Smooth muscle cell (in vitro differentiated cells): ENCODE measurements around the gene MAGEB17. TPM values are rescaled to one million over a fixed set of nuclear protein-coding genes. Genes with fewer than 3 reads are reported as not detected.

Experiments used
- DNase-seq: peaks from one replicate; lab custom pipeline; 2025; ENCODE audit not compliant: unreplicated experiment; lab: John Stamatoyannopoulos, UW
- H2AFZ ChIP-seq: fragments of 200-600 bp; sonication (generic); 2 replicates; pipeline ENCODE4 v1.6.0; 2016; ENCODE audit warnings: antibody characterized with exemption, low read depth, mild to moderate bottlenecking
- H3F3A ChIP-seq: fragments of 200-600 bp; sonication (generic); 2 replicates; pipeline ENCODE4 v1.6.0; 2017; ENCODE audit warnings: antibody characterized with exemption, low read depth
- H3K27ac ChIP-seq: fragments of 200-600 bp; sonication (generic); 2 replicates; pipeline ENCODE4 v1.5.1; 2016; ENCODE audit warnings: low read depth, mild to moderate bottlenecking
- H3K27me3 ChIP-seq: fragments of 200-600 bp; sonication (generic); 2 replicates; pipeline ENCODE4 v1.6.1; 2016; ENCODE audit warnings: low read depth, mild to moderate bottlenecking
- H3K36me3 ChIP-seq: fragments of 200-600 bp; sonication (generic); 2 replicates; pipeline ENCODE4 v1.5.1; 2016; ENCODE audit warnings: low read depth
- H3K4me1 ChIP-seq: fragments of 200-600 bp; sonication (generic); 2 replicates; pipeline ENCODE4 v1.5.1; 2016; ENCODE audit warnings: low read depth
- H3K4me2 ChIP-seq: fragments of 200-600 bp; sonication (generic); 2 replicates; pipeline ENCODE4 v1.6.0; 2016; ENCODE audit warnings: mild to moderate bottlenecking
- H3K4me3 ChIP-seq: fragments of 200-600 bp; sonication (generic); 2 replicates; pipeline ENCODE4 v1.5.1; 2016; ENCODE audit warnings: mild to moderate bottlenecking
- H3K79me2 ChIP-seq: fragments of 200-600 bp; sonication (generic); 2 replicates; pipeline ENCODE4 v1.6.0; 2016; ENCODE audit warnings: low read depth, mild to moderate bottlenecking
- H3K9ac ChIP-seq: fragments of 200-600 bp; sonication (generic); 2 replicates; pipeline ENCODE4 v1.6.0; 2016; ENCODE audit warnings: low read depth
- H3K9me3 ChIP-seq: fragments of 200-600 bp; sonication (generic); replicated peaks from 2 replicates; pipeline ENCODE4 v1.5.1; 2016; ENCODE audit warnings: low read depth
- H4K20me1 ChIP-seq: fragments of 200-600 bp; sonication (generic); 2 replicates; pipeline ENCODE4 v1.6.0; 2016; ENCODE audit warnings: low read depth
- CTCF ChIP-seq: fragments of 200-600 bp; sonication (generic); IDR thresholded peaks from 2 replicates; pipeline ENCODE4 v1.5.1; 2017; ENCODE audit warnings: borderline replicate concordance, mild to moderate bottlenecking, antibody characterized with exemption; ENCODE audit not compliant: insufficient read depth, poor library complexity, severe bottlenecking
- WGBS: methylation state at CpG from one replicate; pipeline ENCODE4 v1.1.7; 2016; ENCODE audit warnings: low lambda C conversion rate; 5-methylcytosine and 5-hydroxymethylcytosine counted together
- polyA plus RNA-seq: library from polyadenylated mRNA; unstranded; fragments of >200 nt; fragmentation: Nextera tagmentation; extraction: Ambion mirVana; gene quantifications from 2 replicates; pipeline ENCODE4 v1.2.1, GENCODE V29; 2016
- total RNA-seq: library from RNA; depleted of rRNA; stranded (reverse); fragments of >200 nt; gene quantifications from 2 replicates; pipeline ENCODE4 v1.2.3, GENCODE V29; 2014

MAGEB17 gene
- total and polyA plus RNA-seq, 2 experiments from 2014 or later, result 0.32 TPM; not detected in 1

DNA sequence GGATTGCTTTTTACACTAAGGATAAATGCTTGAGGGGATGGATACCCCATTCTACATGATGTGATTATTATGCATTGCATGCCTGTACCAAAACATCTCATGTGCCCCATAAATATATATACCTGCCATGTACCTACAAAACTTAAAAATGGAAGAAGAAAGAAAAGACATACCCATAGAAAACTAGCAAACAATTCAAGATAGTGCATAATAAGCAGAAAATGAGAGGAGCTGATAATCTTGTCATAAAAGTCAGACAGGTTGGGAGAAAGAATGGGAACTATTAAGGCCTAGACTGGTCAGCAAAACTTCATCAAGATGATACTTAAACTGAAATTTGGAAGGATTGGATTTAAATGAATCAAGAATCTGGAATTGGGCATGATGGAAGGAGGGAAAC lies 21.6 kb upstream of the MAGEB17 start:
- H3K79me2 ChIP-seq, result peaks cover 9% of the 10 kb centered on the region
- no peak for DNase-seq
- no peaks in the 10 kb centered on the region for H4K20me1 ChIP-seq
- no peak overlapping the region for H3K9ac ChIP-seq
- H3F3A ChIP-seq, result no peaks in the 10 kb centered on the region
- H3K36me3 ChIP-seq, result no peaks in the 10 kb centered on the region
- no peak overlapping the region for H3K4me3 ChIP-seq
- no peak overlapping the region for H2AFZ ChIP-seq
- no peak overlapping the region for H3K4me2 ChIP-seq
- no peaks in the 10 kb centered on the region for H3K9me3 ChIP-seq
- H3K27ac ChIP-seq, result no peak overlapping the region
- H3K27me3 ChIP-seq, result no peaks in the 10 kb centered on the region
- H3K4me1 ChIP-seq, result no peaks in the 10 kb centered on the region
- no peak for TF ChIP-seq CTCF

GRCh38 chrX:16148896-16149295 lies 18.4 kb upstream of the MAGEB17 start:
- no peaks in the 10 kb centered on the region for H3K4me1 ChIP-seq
- WGBS, result 63% methylated on average over 3 of the region's 3 CpGs
- no peaks in the 10 kb centered on the region for H3F3A ChIP-seq
- H3K9me3 ChIP-seq, result no peaks in the 10 kb centered on the region
- H3K27me3 ChIP-seq, result no peaks in the 10 kb centered on the region
- H3K4me3 ChIP-seq, result no peak overlapping the region
- H3K27ac ChIP-seq, result no peak overlapping the region
- no peak for TF ChIP-seq CTCF
- DNase-seq, result no peak
- no peak overlapping the region for H3K4me2 ChIP-seq
- no peaks in the 10 kb centered on the region for H3K36me3 ChIP-seq
- no peaks in the 10 kb centered on the region for H4K20me1 ChIP-seq
- peaks cover 9% of the 10 kb centered on the region for H3K79me2 ChIP-seq
- no peak overlapping the region for H2AFZ ChIP-seq
- no peak overlapping the region for H3K9ac ChIP-seq

GRCh38 chrX:16155581-16156096 lies 11.6 kb upstream of the MAGEB17 start:
- Histone ChIP-seq H3K4me1 (peaks cover 9% of the 10 kb centered on the region), H3K9me3 (no peaks in the 10 kb centered on the region), H2AFZ (no peak overlapping the region), H3F3A (no peaks in the 10 kb centered on the region), H3K4me2 (no peak overlapping the region), H3K9ac (no peak overlapping the region), H3K27ac (no peak overlapping the region), H3K36me3 (no peaks in the 10 kb centered on the region), H3K79me2 (no peaks in the 10 kb centered on the region), H3K27me3 (no peaks in the 10 kb centered on the region), H4K20me1 (no peaks in the 10 kb centered on the region), H3K4me3 (no peak overlapping the region)
- no peak for DNase-seq
- 85% methylated on average over 5 of the region's 5 CpGs for WGBS
- TF ChIP-seq CTCF, result no peak

- Histone ChIP-seq H3K4me2 (no peak overlapping the region), H3K9ac (no peak overlapping the region), H3K27ac (no peak overlapping the region), H3F3A (no peaks in the 10 kb centered on the region), H3K36me3 (no peaks in the 10 kb centered on the region), H3K79me2 (no peaks in the 10 kb centered on the region), H3K4me3 (no peak overlapping the region), H4K20me1 (no peaks in the 10 kb centered on the region), H3K9me3 (no peaks in the 10 kb centered on the region), H3K27me3 (no peaks in the 10 kb centered on the region), H2AFZ (no peak overlapping the region), H3K4me1 (peaks cover 9% of the 10 kb centered on the region)
- 96% methylated on average over 5 of the region's 5 CpGs for WGBS
- TF ChIP-seq CTCF, result no peak
- DNase-seq, result no peak
These were observed 10.5 kb upstream of the MAGEB17 start for GRCh38 chrX:16156692-16157331.
